HepG2 (cell line): ENCODE data around the gene HS3ST3A1. TPM values are rescaled to one million over a fixed set of nuclear protein-coding genes. Genes with fewer than 3 reads are reported as not detected.
A peak's percentile ranks its signal among the peaks of the same experiment; 100 is the strongest.

Experiments
- ARHGAP35 ChIP-seq: sonication (generic); formaldehyde crosslinking; IDR thresholded peaks from 2 replicates; pipeline ENCODE4 v1.9.0; 2022; ENCODE audit warnings: mild to moderate bottlenecking, inconsistent platforms, moderate library complexity, missing genetic modification reagents, borderline replicate concordance
- ATF3 ChIP-seq: sonication (generic); formaldehyde crosslinking; IDR thresholded peaks from 2 replicates; pipeline ENCODE4 v1.4.0; 2020; ENCODE audit warnings: missing genetic modification reagents
- FOSL1 ChIP-seq: sonication (generic); formaldehyde crosslinking; IDR thresholded peaks from 2 replicates; pipeline ENCODE4 v1.9.0; 2021; ENCODE audit warnings: missing genetic modification reagents, borderline replicate concordance
- FOXP1 ChIP-seq, 2 experiments: fragments of 450-650 bp in 1 of 2; IDR thresholded peaks; 2 replicates each; pipeline ENCODE4 v1.6.1; 2017 to 2018; ENCODE audit warnings: antibody characterized with exemption in 1 of 2
- MTF1 ChIP-seq: sonication (generic); formaldehyde crosslinking; IDR thresholded peaks from 2 replicates; pipeline ENCODE4 v1.5.0; 2020; ENCODE audit warnings: missing genetic modification reagents
- MXI1 ChIP-seq: IDR thresholded peaks from 3 replicates; pipeline ENCODE4 v1.6.1; 2012; ENCODE audit warnings: low read depth, low read length, inconsistent platforms, borderline replicate concordance
- NFYB ChIP-seq: sonication (generic); formaldehyde crosslinking; IDR thresholded peaks from 2 replicates; pipeline ENCODE4 v1.4.0; 2020; ENCODE audit warnings: missing genetic modification reagents
- NPAS2 ChIP-seq: sonication (generic); formaldehyde crosslinking; IDR thresholded peaks from 2 replicates; pipeline ENCODE4 v1.8.0; 2022; ENCODE audit warnings: mild to moderate bottlenecking, missing genetic modification reagents, borderline replicate concordance
- POGK ChIP-seq: sonication (generic); formaldehyde crosslinking; conservative IDR thresholded peaks from 2 replicates; pipeline ENCODE4 v1.8.0; 2022; ENCODE audit warnings: mild to moderate bottlenecking, moderate library complexity, missing genetic modification reagents
- POLR2G ChIP-seq: fragments of 200-400 bp; formaldehyde crosslinking; IDR thresholded peaks from 2 replicates; pipeline ENCODE4 v1.6.1; 2018; ENCODE audit warnings: mild to moderate bottlenecking, low read depth, low read length, moderate library complexity
- RAD21 ChIP-seq: fragments of 450-650 bp; formaldehyde crosslinking; IDR thresholded peaks from 2 replicates; pipeline ENCODE4 v1.5.0; 2020; ENCODE audit warnings: mild to moderate bottlenecking
- SOX5 ChIP-seq: IDR thresholded peaks from 2 replicates; pipeline ENCODE4 v1.6.1; 2016; ENCODE audit warnings: borderline replicate concordance
- TBP ChIP-seq: sonication (generic); formaldehyde crosslinking; IDR thresholded peaks from 2 replicates; pipeline ENCODE4 v1.5.0; 2020; ENCODE audit warnings: missing genetic modification reagents
- U2AF2 ChIP-seq: fragments of 200-400 bp; formaldehyde crosslinking; IDR thresholded peaks from 2 replicates; pipeline ENCODE4 v1.6.1; 2017; ENCODE audit warnings: low read depth, mild to moderate bottlenecking, low read length
- ZBTB2 ChIP-seq: sonication (generic); formaldehyde crosslinking; IDR thresholded peaks from 2 replicates; pipeline ENCODE4 v1.8.0; 2022; ENCODE audit warnings: low read depth, missing genetic modification reagents
- ZNF30 ChIP-seq: sonication (generic); formaldehyde crosslinking; IDR thresholded peaks from 2 replicates; pipeline ENCODE4 v1.5.0; 2020; ENCODE audit warnings: mild to moderate bottlenecking, missing genetic modification reagents
- ZNF503 ChIP-seq: sonication (generic); formaldehyde crosslinking; IDR thresholded peaks from 2 replicates; pipeline ENCODE4 v1.4.0; 2020; ENCODE audit warnings: missing genetic modification reagents
- ZNF687 ChIP-seq: sonication (generic); formaldehyde crosslinking; IDR thresholded peaks from 2 replicates; pipeline ENCODE4 v1.5.1; 2020; ENCODE audit warnings: mild to moderate bottlenecking, missing genetic modification reagents, moderate library complexity
- ZNF816 ChIP-seq: sonication (generic); formaldehyde crosslinking; IDR thresholded peaks from 2 replicates; pipeline ENCODE4 v1.8.0; 2022; ENCODE audit warnings: missing genetic modification reagents, mild to moderate bottlenecking, borderline replicate concordance
- ZNF850 ChIP-seq: sonication (generic); formaldehyde crosslinking; conservative IDR thresholded peaks from 2 replicates; pipeline ENCODE4 v1.9.0; 2021; ENCODE audit warnings: mild to moderate bottlenecking, missing genetic modification reagents
- polyA plus RNA-seq, 8 experiments: library from polyadenylated mRNA; depleted of rRNA in 3 of 8; stranded (reverse) in 7 of 8; unstranded in 1 of 8; fragments of >200 nt; fragmentation: Illumina TruSeq in 4 of 8; extraction: Trizol in 4 of 8; gene quantifications; 2 replicates each; pipeline versions ENCODE4 v1.2.1 to v1.2.3, GENCODE V29; 2011 to 2016; ENCODE audit warnings: low read depth in 4 of 8, missing spikeins in 1 of 8, mixed read lengths in 1 of 8; ENCODE audit not compliant: insufficient read depth in 1 of 8
- total RNA-seq, 5 experiments: library from RNA; depleted of rRNA; stranded (reverse); fragments of >200 nt; fragmentation: Illumina TruSeq; extraction: Trizol; gene quantifications; 2 replicates each; pipeline ENCODE4 v1.2.3, GENCODE V29; 2016; ENCODE audit warnings: low read depth in 1 of 5

HS3ST3A1 gene
- total and polyA plus RNA-seq, 2 of the 13 experiments (the other 11 are each of a cell fraction or from before 2014, with no cell fraction given) = 1.3 to 3.5 TPM

GRCh38 chr17:13601776-13602551 lies at the start of gene HS3ST3A1 (continued):
- TF ChIP-seq ZNF503 (CRISPR knock-in tag) (no peak), ZNF816 (CRISPR knock-in tag) (no peak), FOSL1 (CRISPR knock-in tag) (no peak), MXI1 (peak; percentile 59; the same call in 1 of the 3 replicates), NPAS2 (no peak), ZNF687 (CRISPR knock-in tag) (peak; percentile 96), TBP (CRISPR knock-in tag) (no peak), NFYB (CRISPR knock-in tag) (no peak), ZBTB2 (CRISPR knock-in tag) (no peak), ATF3 (CRISPR knock-in tag) (no peak), POLR2G (no peak), ZNF30 (CRISPR knock-in tag) (no peak), ZNF850 (no peak), FOXP1 (IDR thresholded peaks at IDR 0.05) (no peak), FOXP1 (CRISPR knock-in tag; IDR thresholded peaks at IDR 0.05) (no peak), MTF1 (CRISPR knock-in tag) (no peak), U2AF2 (no peak), POGK (peak; percentile 35; the same call in 1 of the 2 replicates), ARHGAP35 (CRISPR knock-in tag) (no peak), RAD21 (CRISPR knock-in tag) (no peak), SOX5 (no peak)
